ENCODE data around the gene SEC22C. TPM values are rescaled to one million over a fixed set of nuclear protein-coding genes. Genes with fewer than 3 reads are reported as not detected.

SEC22C gene
- total and polyA plus RNA-seq, 2 donors (not counting 1 experiment from before 2014, with no cell fraction given): 19.2 to 44.8 TPM

DNA sequence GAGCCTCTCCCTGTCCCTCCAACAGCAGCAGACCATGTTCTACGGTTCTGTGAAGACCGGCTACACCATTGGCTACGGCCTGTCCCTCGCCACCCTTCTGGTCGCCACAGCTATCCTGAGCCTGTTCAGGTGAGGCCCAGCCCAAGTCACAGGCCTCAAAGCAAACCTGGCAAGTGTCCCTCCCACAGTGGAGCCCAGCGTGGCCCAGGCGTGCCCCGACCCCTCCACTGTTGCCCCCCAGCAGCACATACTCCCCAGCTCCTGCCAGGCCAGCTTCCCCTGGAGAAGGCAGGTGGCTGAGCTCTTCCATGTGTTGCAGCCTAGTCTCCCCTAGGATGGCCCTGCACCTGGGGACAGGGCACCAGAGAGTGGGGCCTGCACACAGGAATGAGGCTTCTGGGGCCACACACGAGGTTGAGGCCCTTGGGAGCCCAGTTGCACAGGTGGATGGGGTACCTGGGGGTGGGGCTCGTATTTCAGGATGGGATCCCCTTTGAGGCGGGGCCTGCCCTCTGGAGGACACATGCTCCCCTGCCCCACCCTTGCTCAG, 54.3 kb downstream of the SEC22C start:
- Histone ChIP-seq H3K4me1 (ENCODE audit: control insufficient read depth in 2 of 2, insufficient read depth in 2 of 2, low read length in 2 of 2) (peaks cover 9 to 15% of the 10 kb centered on the region in 2 donors), H3K79me2 (ENCODE audit: control insufficient read depth, insufficient read depth, low read length) (no peaks in the 10 kb centered on the region), H3K9me3 (ENCODE audit: control extremely low read depth in 1 of 3, control insufficient read depth in 2 of 3, insufficient read depth in 1 of 3, low read length in 2 of 3) (no peaks in the 10 kb centered on the region), H3K4me3 (ENCODE audit: control extremely low read depth in 1 of 5, extremely low read depth in 1 of 5, insufficient read depth in 1 of 5, low read depth in 2 of 5, low read length in 4 of 5) (no peak overlapping the region), H3K9ac (ENCODE audit: low read length) (no peak overlapping the region), H2AFZ (ENCODE audit: insufficient read depth, low read depth, low read length, poor library complexity, severe bottlenecking) (no peak overlapping the region), H3K27ac (ENCODE audit: low read length in 2 of 2) (no peak overlapping the region), H4K20me1 (ENCODE audit: control insufficient read depth, insufficient read depth, low read length, poor library complexity, severe bottlenecking) (no peaks in the 10 kb centered on the region), H3K27me3 (replicated peaks in 1 of 4; ENCODE audit: control extremely low read depth in 1 of 4, control insufficient read depth in 3 of 4, insufficient read depth in 4 of 4, low read length in 3 of 4) (peaks cover 0 to 4% (median 0%) of the 10 kb centered on the region in 4 experiments), H3K4me2 (replicated peaks; ENCODE audit: low read depth, low read length, poor library complexity, severe bottlenecking) (no peak overlapping the region), H3K36me3 (replicated peaks in 1 of 2; ENCODE audit: control extremely low read depth in 1 of 2, control insufficient read depth in 1 of 2, extremely low read depth in 1 of 2, insufficient read depth in 2 of 2, low read length in 1 of 2) (no peaks in the 10 kb centered on the region)
- Mint-ChIP-seq H3K4me3 (no peak overlapping the region), H3K9me3 (ENCODE audit: insufficient read depth) (no peaks in the 10 kb centered on the region), H3K4me1 (peaks cover 14% of the 10 kb centered on the region), H3K27ac (no peak overlapping the region), H3K27me3 (no peaks in the 10 kb centered on the region)
- ChIA-PET POLR2A (no interaction called here), CTCF (interaction anchor here (0.9 kb wide), 1 partner anchor 10 kb away, joined by 3 read pairs; no protein-coding TSS in a partner anchor)
- no peak for ATAC-seq (ENCODE audit: low read depth)
- intact Hi-C loops (cut with micrococcal nuclease): no loop called here
- DNase-seq: no peak
- WGBS (ENCODE audit: insufficient coverage): 81% methylated on average over 9 of the region's 11 CpGs
- TF ChIP-seq, protein P1, sequence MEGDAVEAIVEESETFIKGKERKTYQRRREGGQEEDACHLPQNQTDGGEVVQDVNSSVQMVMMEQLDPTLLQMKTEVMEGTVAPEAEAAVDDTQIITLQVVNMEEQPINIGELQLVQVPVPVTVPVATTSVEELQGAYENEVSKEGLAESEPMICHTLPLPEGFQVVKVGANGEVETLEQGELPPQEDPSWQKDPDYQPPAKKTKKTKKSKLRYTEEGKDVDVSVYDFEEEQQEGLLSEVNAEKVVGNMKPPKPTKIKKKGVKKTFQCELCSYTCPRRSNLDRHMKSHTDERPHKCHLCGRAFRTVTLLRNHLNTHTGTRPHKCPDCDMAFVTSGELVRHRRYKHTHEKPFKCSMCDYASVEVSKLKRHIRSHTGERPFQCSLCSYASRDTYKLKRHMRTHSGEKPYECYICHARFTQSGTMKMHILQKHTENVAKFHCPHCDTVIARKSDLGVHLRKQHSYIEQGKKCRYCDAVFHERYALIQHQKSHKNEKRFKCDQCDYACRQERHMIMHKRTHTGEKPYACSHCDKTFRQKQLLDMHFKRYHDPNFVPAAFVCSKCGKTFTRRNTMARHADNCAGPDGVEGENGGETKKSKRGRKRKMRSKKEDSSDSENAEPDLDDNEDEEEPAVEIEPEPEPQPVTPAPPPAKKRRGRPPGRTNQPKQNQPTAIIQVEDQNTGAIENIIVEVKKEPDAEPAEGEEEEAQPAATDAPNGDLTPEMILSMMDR (IDR thresholded peaks at IDR 0.05): no peak
- TF ChIP-seq EZH2 (IDR thresholded peaks at IDR 0.05; ENCODE audit: borderline replicate concordance, insufficient read depth, low read depth, low read length, poor library complexity, severe bottlenecking): no peak

- intact Hi-C loops (cut with micrococcal nuclease): no loop called here
- H3K4me1 ChIP-seq (ENCODE audit: control insufficient read depth in 2 of 2, insufficient read depth in 2 of 2, low read length in 2 of 2): peaks cover 9 to 15% of the 10 kb centered on the region in 2 donors
- TF ChIP-seq, protein P1 (IDR thresholded peaks at IDR 0.05): no peak
- no peak for TF ChIP-seq EZH2 (IDR thresholded peaks at IDR 0.05; ENCODE audit: borderline replicate concordance, insufficient read depth, low read depth, low read length, poor library complexity, severe bottlenecking)
- H3K79me2 ChIP-seq (ENCODE audit: control insufficient read depth, insufficient read depth, low read length): no peaks in the 10 kb centered on the region
- ChIA-PET POLR2A (interaction anchor here (0.6 kb wide), 1 partner anchor 58 kb away, joined by 3 read pairs; no protein-coding TSS in a partner anchor), CTCF (interaction anchor here (0.9 to 1.7 kb wide), 2 partner anchors 10 to 20 kb away, joined by 3 to 4 read pairs; no protein-coding TSS in a partner anchor)
- no peak overlapping the region for H2AFZ ChIP-seq (ENCODE audit: insufficient read depth, low read depth, low read length, poor library complexity, severe bottlenecking)
- Mint-ChIP-seq H3K4me1 (peaks cover 14% of the 10 kb centered on the region), H3K27ac (no peak overlapping the region), H3K27me3 (no peaks in the 10 kb centered on the region), H3K4me3 (no peak overlapping the region), H3K9me3 (ENCODE audit: insufficient read depth) (no peaks in the 10 kb centered on the region)
- no peaks in the 10 kb centered on the region for H3K9me3 ChIP-seq (ENCODE audit: control extremely low read depth in 1 of 3, control insufficient read depth in 2 of 3, insufficient read depth in 1 of 3, low read length in 2 of 3)
- no peaks in the 10 kb centered on the region for H4K20me1 ChIP-seq (ENCODE audit: control insufficient read depth, insufficient read depth, low read length, poor library complexity, severe bottlenecking)
- 64% methylated on average over 11 of the region's 15 CpGs for whole genome bisulfite sequencing (ENCODE audit: insufficient coverage)
- no peaks in the 10 kb centered on the region for H3K36me3 ChIP-seq (replicated peaks in 1 of 2; ENCODE audit: control extremely low read depth in 1 of 2, control insufficient read depth in 1 of 2, extremely low read depth in 1 of 2, insufficient read depth in 2 of 2, low read length in 1 of 2)
- no peak overlapping the region for H3K4me3 ChIP-seq (ENCODE audit: control extremely low read depth in 1 of 5, extremely low read depth in 1 of 5, insufficient read depth in 1 of 5, low read depth in 2 of 5, low read length in 4 of 5)
- no peak overlapping the region for H3K9ac ChIP-seq (ENCODE audit: low read length)
- H3K27ac ChIP-seq (ENCODE audit: low read length in 2 of 2): no peak overlapping the region
- no peak overlapping the region for H3K4me2 ChIP-seq (replicated peaks; ENCODE audit: low read depth, low read length, poor library complexity, severe bottlenecking)
- ATAC-seq (ENCODE audit: low read depth): no peak
- no peak for DNase-seq
- H3K27me3 ChIP-seq (replicated peaks in 1 of 4; ENCODE audit: control extremely low read depth in 1 of 4, control insufficient read depth in 3 of 4, insufficient read depth in 4 of 4, low read length in 3 of 4): peaks cover 0 to 4% (median 0%) of the 10 kb centered on the region in 4 experiments
These were observed 55.0 kb downstream of the SEC22C start for GRCh38 chr3:42526616-42527367.

All from B cell (primary cell).